Measurements from ENCODE around the gene PTCD2.

DNA sequence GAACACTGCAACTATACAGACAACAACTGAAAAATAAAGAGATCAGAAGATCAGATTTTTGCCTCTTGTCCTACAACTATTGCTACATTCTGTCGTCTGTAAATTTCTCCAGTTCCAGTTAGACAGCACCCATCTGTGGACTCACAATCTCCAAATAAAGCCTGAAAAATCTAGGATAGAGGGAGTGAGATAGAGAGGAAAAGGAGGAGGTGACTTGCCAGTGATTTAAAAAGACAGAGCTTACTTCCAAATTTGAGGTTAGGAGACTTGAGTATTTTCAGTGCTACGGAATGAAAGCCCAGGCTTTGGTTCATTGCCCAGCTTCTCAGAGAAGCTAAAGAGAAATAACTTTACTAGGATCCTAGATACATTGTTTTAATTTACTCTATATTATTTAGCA is 63.6 kb downstream of the PTCD2 start:
- TF ChIP-seq, protein P1, sequence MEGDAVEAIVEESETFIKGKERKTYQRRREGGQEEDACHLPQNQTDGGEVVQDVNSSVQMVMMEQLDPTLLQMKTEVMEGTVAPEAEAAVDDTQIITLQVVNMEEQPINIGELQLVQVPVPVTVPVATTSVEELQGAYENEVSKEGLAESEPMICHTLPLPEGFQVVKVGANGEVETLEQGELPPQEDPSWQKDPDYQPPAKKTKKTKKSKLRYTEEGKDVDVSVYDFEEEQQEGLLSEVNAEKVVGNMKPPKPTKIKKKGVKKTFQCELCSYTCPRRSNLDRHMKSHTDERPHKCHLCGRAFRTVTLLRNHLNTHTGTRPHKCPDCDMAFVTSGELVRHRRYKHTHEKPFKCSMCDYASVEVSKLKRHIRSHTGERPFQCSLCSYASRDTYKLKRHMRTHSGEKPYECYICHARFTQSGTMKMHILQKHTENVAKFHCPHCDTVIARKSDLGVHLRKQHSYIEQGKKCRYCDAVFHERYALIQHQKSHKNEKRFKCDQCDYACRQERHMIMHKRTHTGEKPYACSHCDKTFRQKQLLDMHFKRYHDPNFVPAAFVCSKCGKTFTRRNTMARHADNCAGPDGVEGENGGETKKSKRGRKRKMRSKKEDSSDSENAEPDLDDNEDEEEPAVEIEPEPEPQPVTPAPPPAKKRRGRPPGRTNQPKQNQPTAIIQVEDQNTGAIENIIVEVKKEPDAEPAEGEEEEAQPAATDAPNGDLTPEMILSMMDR (IDR thresholded peaks at IDR 0.05): no peak
- TF ChIP-seq POLR2AphosphoS5 (IDR thresholded peaks at IDR 0.05): no peak

All from esophagus muscularis mucosa (tissue), 3 donors.